GM19468 (cell line): ENCODE measurements around the gene PWP2.
"Not testable (repeated sequence)": the region's sequence is repeated elsewhere in the genome, so short reads cannot be mapped to it uniquely, and the experiment has no call there.

Experiments used
- ATAC-seq: cut with Tn5 transposase; IDR thresholded peaks from one replicate; pipeline ENCODE4 v1.9.1; 2021; ENCODE audit warnings: mild to moderate bottlenecking, moderate library complexity, moderate number of reproducible peaks; ENCODE audit not compliant: unreplicated experiment; ENCODE audit errors: extremely low read depth

Gene PWP2

DNA sequence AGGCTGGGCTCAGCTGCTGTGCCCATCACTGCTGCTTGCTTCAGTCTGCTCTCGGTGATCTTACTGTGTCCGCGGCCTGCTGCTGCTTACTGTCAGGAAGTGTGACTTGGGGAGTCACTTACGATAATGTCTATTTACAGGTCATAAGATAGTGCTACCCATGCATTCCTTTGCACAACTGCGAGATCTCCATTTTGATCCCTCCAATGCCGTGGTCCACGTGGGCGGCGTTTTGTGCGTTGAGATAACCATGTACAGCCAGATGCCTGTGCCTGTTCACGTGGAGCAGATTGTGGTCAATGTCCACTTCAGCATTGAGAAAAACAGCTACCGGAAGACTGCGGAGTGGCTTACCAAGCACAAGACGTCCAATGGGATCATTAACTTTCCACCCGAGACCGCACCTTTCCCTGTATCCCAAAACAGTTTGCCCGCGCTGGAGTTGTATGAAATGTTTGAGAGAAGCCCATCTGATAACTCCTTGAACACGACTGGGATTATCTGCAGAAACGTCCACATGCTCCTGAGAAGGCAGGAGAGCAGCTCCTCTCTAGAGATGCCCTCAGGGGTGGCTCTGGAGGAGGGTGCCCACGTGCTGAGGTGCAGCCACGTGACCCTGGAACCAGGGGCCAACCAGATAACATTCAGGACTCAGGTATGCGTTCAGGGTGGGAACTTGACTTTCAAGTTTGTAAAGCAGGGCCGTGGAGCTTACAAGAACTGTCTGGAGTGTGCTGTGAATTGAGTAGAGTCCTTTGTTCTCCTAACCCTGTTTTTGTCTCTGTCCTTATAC lies 24.4 kb upstream of the PWP2 start:
- no peak for ATAC-seq

DNA sequence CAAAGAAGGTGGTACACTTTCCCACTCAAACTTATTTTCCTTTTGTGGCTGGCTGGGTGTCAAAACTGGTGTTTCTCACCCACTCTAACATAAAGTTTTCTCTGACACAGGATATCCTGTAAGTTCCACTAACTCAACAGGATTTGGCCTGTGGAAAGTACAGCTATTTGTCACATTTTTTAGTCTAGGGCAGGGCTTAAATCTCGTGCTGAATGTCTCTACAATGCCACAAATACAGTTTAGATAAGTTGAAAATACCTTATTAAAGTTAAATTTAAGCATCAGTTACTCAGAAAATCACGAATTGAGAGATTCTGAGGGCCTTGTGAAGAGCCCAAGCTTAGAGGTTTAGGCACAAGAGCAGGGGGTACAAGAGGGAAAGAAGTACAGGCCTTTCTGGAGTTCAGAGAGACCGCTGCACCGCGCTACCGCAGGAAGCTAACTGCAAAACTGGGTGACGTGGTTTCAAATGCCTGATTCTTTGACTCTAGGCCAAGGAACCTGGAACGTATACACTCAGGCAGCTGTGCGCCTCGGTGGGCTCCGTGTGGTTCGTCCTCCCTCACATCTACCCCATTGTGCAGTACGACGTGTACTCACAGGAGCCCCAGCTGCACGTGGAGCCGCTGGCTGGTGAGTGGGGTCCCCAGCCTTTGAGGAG lies 23.4 kb upstream of the PWP2 start:
- ATAC-seq = no peak

DNA sequence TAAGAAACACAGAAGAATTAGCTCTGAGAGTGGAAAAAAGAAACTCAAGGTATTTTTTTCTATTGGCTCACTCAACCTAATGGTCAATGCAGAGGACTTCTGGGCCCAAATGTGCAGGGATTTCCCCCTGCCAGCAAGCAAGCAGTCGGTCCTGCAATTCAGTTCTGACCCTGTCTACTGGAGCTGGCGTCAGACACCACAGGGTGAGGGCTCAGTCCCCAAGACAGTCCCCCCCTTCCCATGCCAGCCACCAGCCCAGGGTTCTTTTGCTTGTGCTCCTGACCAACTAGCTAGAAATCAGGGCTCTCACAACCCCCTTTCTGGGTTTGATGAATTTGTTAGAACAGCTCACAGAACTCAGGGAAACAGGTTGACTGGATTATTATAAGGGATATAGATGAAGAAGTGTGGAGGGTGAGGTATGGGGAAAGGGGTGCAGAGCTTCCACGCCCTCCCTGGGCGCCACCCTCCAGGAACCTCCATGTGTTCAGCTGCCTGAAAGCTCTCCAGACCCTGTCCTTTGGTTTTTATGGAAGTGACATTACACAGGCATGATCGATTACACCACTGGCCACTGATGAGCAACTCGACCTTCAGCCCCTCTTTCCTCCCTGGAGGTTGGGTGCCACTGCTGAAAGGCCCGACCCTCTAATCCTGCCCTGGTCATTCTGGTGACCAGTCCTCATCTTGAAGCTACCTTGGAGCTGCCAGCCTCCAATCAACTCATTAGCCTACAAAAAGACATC lies 22.5 kb upstream of the PWP2 start:
- ATAC-seq = no peak

DNA sequence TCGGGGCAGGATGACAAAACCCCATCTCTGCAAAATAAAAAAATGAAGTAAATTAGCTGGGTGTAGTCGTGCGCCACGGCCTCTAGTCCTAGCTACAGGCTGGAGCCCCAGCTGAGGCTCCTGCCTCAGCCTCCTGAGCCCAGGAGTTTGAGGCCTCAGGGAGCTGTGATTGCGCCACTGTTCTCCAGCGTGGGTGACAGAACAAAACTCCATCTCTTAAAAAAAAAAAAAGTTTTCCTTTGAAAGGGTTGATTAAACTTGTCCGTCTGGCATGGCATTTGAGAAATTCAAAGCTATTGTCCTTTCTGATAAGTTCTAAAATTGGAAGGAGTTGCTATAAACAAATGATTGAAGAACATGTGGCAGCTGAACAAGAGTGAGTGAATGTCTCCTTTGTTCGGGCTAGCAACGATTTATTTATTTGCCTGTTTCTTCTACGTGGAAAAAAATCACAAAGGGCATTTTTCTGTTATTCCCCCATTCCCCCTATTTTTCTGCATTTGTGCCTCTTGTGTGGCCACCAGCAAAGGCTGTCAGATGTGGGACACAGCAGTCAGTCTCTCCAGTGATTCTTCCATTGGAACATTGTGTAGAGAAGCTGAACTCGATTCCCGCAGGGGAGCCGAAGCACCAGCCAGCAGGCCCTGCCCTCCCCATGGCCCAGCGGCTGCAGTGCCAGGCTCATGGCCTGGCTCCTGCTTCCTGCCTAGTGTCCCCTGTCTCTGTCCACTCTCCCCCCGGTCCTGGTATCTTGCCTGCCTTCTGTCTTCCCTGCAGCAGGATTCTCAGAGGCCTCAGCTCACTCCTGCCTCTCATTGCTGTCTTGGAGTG lies 21.5 kb upstream of the PWP2 start:
- no peak for ATAC-seq

DNA sequence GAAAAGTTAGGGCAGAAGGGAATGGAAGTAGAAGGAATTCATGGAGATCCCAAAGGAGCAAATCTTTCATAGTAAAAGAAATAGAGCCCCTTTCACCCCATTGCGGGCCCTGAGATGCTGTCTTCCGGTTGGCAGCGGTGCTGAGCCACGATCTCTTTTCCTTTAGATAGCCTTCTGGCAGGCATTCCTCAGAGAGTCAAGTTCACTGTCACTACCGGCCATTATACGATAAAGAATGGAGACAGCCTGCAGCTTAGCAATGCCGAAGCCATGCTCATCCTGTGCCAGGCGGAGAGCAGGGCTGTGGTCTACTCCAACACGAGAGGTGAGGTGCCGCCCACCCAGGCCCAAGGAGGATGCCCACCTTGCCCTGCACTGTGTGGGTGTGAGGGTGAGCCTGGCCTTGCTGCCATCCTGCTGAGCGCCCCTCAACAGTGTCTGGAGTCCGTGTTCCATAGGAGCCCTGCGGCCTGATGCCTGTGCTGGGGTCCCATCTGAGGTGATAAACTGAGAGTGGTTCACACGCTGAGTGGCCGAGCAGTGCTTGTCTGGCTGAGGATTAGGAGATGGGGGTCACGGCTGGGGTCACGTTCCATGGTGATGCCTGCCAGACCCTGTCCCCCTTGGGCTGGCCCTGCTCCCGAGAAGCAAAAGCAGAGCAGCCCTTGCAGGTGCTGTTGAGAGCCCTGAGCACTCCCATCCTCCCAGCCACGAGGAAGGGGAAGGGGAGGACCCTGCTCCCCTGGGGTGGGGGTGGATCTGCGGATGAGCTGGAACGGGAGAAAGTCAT lies 20.4 kb upstream of the PWP2 start:
- ATAC-seq = no peak

DNA sequence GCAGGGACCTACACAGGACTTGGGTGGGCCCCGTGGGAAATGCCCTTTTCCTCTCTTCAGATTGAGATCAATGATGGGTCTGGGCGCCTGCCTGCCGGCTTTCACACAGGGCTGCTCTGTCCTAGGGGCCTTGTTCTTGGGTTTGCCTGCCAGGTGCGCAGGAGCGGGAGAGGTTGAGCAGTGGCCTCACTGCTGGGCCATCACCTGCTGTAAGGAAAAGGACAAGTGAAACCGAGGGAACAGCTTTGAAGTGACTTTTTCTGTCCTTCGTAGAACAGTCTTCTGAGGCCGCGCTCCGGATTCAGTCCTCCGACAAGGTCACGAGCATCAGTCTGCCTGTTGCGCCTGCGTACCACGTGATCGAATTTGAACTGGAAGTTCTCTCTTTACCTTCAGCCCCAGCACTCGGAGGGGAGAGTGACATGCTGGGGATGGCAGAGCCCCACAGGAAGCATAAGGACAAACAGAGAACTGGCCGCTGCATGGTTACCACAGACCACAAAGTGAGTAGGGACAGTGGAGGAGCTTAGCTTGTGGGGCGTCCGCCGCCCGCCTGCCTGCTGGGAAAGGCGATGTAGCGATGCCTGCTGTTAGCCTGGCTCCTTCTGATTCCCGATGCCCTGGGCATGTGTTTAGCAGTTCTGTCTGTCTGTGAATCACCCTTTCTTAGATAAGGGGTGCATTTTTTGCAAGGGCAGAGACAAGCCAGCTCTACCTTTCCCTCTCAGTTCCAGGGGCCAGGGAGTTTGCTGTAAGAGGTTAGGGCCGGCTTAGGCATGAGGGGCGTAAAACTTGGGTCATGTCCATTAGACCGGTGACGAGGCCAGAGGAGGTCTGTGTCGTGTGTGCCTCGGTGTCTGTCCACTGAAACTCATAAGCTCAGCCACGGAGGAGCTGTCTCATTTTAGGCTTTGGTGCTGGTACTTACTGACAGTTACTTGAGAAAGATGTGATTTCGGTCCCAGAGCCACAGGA lies 19.5 kb upstream of the PWP2 start:
- ATAC-seq = no peak

DNA sequence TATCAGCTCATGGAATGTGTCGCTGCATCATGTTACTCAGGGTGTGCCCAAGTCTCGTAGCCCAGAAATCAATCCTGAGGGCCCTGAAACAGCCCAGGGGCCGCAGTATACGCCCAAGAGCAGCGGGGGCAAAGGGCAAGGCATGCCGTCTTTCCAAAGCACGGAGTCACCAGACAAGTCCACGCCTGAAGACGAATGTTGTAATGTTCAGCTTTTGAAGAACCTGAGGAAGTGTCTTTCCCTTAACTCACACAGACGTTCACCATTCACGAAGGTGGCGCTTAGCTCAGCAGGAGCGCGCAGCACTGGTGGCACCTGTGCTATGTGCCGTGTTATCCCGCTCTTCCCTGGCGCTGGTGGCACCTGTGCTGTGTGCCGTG lies 18.8 kb upstream of the PWP2 start:
- no peak for ATAC-seq

DNA sequence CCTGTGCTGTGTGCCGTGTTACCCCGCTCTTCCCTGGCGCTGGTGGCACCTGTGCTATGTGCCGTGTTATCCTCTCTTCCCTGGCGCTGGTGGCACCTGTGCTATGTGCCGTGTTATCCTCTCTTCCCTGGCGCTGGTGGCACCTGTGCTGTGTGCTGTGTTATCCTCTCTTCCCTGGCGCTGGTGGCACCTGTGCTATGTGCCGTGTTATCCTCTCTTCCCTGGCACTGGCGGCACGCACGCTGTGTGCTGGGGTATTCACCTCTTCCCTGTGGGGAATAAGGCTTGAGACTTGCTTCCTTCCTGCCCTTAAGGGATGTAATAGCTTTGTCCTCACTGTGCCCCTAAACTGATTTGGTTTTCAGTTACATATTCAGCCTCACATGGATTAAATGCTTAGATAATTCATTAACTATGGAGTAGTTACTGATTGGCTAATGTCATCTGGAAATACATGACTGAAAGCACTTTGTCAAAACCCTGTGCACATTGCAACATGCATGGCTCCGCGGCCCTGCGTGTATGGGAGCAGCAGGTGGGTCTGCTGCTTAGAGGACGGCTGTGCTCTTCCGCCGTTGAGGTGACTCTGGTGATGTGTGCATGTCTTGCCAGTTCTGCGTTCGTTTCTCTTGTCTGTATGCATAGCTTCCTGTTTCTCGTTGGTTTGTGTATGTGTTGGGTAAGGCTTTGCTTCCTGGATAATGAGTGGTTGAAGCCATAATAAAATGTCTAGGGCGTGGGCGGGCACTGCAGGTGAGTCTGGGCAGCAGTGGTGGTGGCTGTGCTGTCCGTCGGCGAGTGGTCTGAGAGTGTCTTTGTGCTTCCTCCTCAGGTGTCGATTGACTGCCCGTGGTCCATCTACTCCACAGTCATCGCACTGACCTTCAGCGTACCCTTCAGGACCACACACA lies 17.9 kb upstream of the PWP2 start:
- ATAC-seq = no peak

DNA sequence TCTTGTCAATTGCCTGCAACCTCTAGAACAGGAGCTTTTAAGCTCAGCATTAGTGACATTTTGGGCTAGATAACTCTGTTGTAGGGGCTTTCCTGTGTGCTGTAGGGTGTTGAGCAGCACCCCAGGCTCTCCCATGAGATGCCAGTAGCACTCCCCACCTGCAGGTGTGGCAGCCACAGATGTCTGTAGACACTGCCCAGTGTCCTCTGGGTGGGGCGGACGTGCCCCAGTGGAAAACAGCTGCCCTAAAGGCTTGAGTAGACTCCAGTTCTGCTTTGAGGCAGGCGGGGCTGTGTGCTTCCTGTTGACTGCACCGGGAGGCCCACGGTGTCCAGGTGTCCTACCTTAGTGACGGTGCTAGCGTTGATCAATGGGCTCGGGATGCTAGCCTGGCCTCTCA lies 16.9 kb upstream of the PWP2 start:
- no peak for ATAC-seq

DNA sequence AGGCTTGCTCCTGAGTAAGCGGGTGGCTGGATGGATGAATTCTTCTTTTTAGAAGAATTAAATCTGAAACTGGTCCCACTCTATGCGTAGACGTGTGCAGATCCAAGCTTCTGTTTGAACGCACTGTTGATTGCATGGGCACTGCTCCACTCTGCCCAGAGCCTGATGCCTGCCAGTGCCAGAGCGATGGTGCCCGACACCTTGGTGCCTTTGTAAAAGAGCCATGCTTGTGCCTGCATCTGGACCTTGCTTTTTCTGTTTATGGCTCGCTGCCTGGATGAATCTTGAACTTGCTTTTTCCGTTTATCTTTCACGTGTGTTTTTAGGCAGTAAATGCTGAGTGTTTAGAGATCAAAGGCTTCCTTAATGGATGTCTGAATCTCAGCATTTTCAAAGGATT lies 15.0 kb upstream of the PWP2 start:
- no peak for ATAC-seq

DNA sequence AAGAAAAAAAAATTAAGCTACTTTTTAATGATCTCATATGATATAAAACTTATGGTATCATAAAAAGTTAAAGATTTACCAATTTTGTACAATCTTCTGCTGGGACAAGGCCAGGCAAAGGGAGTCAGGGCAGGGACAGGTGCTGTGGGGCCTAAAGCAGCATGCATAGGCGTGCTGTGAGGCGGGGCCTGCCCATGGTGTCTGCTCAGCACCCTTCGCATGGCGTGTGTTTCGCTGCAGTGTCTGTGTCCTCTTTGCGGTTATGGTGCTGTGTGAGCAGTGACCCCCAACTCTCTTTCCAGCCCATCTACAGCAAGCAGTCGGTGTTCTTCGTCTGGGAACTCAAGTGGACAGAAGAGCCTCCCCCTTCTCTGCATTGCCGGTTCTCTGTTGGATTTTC lies 13.4 kb upstream of the PWP2 start:
- ATAC-seq = no peak

DNA sequence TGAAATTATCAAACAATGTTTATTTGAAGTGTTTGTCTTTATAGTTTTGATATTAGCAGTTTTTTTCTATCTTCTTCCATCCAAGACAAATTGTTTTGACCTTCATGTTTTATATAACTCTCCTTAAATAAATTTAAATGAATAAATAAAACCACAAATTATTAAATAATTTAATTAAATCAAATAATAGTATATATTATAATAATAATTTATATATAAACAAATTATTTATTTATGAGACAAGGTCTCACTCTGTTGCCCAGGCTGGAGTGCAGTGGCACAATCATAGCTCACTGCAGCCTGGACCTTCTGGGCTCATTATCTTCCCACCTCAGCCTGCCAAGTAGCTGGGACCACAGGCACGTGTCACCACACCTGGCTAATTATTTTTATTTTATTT lies 12.4 kb upstream of the PWP2 start:
- ATAC-seq = no peak

DNA sequence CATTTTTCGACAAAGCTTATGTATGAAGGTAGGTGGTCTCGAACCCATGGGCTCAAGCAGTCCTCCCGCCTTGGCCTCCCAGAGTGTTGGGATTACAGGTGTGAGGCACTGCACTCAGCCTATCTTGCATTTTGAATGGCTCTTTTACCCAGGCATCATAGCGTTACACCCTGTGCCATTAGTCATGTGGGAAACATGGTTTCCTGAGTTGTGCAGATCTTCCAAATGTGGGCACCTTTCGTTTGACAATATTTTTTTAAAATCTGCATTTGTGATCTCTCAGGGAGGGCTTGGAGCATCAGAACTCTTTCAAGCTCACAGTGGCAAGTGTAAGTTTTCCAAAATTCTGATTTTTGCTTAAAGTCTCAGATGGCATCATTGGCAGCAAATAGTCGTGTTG lies 8.7 kb upstream of the PWP2 start:
- not testable (repeated sequence) for ATAC-seq

DNA sequence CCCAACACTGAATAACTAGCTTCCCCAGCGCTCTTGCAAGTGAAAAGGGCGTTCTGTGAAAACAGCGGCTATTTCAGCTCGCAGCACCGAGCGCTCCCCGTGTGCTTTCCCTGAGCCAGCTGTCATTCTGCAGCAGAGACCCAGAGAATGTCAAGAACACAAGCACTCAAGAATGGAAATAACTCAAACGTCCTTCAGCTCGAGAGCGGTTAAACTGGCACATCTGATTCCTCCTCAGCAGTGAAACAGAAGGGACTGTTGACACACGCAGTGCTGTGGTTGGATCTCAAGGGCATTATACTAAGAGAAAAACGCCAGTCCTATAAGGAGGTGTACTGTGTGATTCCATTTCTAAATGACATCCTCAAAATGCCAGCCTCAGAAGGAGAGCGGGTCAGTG lies 8.2 kb upstream of the PWP2 start:
- ATAC-seq = not testable (repeated sequence)

DNA sequence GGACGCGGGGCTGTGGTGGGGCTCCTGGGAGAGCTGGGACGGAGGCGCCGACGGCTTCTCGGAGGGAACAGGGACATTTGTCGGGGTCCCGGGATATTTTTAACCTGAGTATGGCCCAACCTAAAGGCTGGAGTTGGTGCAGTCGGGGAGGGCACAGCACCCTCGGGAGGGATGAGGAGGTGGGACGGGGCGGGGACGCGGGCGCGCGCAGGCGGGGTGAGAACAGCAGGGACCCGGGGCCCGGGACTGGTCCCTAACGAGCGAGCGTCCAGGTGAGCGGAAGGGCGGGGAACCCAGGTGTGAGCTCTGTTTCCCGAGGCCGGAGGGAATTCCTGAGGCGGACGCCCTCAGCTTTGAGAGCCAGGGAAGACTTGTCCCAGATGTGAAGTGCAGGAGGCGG lies 390 bp downstream of the PWP2 start:
- not testable (repeated sequence) for ATAC-seq

DNA sequence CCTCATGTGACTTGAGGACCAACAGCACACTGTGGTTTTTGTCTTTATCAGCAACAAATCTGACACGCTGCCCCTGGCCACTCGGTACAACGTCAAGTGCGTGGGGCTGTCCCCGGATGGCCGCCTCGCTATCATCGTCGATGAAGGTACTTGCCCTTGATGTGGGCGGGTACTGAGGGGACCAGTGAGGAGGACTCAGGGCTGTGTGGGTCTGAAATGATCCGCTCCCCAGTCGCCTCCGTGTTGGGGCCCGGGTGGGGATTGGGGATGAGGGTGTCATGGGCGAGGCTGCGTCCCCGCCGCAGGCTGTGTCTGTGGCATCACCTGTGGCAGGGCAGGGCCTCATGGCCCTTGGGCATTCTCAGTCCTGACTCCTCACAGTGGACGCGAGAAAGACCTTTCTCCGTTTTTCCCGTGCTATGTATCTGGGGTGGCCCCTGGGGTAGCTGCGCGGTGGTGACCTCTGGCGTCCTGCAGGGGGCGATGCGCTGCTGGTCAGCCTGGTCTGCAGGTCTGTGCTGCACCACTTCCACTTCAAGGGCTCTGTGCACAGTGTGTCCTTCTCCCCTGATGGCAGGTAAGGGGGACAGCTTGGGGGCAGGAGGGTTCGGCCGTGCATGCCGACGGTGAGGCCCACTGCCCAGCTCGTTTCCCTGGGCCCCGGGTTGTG lies 6.6 kb downstream of the PWP2 start:
- ATAC-seq = not testable (repeated sequence)

DNA sequence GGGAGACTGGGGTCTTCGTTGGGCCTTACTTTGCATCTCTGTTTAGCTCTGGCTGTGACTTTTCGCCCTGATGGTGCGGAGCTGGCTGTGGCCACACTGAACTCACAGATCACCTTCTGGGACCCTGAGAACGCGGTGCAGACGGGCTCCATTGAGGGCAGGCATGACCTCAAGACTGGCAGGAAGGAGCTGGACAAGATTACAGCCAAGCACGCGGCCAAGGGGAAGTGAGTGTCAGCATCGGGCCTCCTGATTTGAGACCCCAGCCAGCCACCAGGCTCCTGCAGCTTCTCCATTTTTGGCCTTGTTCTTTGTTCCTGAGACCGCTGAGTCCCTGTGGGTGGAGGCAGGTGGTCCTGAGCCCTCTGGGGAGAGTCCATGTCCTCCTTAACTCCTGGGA lies 14.9 kb downstream of the PWP2 start:
- not testable (repeated sequence) for ATAC-seq
